HEK293T (cell line): ENCODE results near the gene SDHC.

Experiments
- ARNT ChIP-seq: fragments of 450-650 bp; IDR thresholded peaks from 2 replicates; pipeline ENCODE4 v1.6.1; 2017; ENCODE audit warnings: mild to moderate bottlenecking
- BHLHE40 ChIP-seq: fragments of 450-650 bp; IDR thresholded peaks from 2 replicates; pipeline ENCODE4 v1.6.1; 2016; ENCODE audit warnings: mild to moderate bottlenecking, moderate library complexity, borderline replicate concordance
- CTBP1 ChIP-seq: fragments of 450-650 bp; IDR thresholded peaks from 2 replicates; pipeline ENCODE4 v1.6.1; 2016; ENCODE audit warnings: borderline replicate concordance
- ELF4 ChIP-seq: fragments of 450-650 bp; IDR thresholded peaks from 2 replicates; pipeline ENCODE4 v1.6.1; 2017; ENCODE audit warnings: antibody characterized with exemption
- FOXA1 ChIP-seq: fragments of 450-650 bp; IDR thresholded peaks from 2 replicates; pipeline ENCODE4 v1.6.1; 2016; ENCODE audit warnings: mild to moderate bottlenecking
- FOXK2 ChIP-seq: fragments of 450-650 bp; IDR thresholded peaks from 2 replicates; pipeline ENCODE4 v1.6.1; 2016; ENCODE audit warnings: mild to moderate bottlenecking
- FOXM1 ChIP-seq: fragments of 450-650 bp; IDR thresholded peaks from 2 replicates; pipeline ENCODE4 v1.6.1; 2017; ENCODE audit warnings: mild to moderate bottlenecking, borderline replicate concordance
- HDGF ChIP-seq: fragments of 450-650 bp; IDR thresholded peaks from 2 replicates; pipeline ENCODE4 v1.6.1; 2017; ENCODE audit warnings: antibody characterized with exemption, borderline replicate concordance
- L3MBTL2 ChIP-seq: fragments of 450-650 bp; conservative IDR thresholded peaks from 2 replicates; pipeline ENCODE4 v1.6.1; 2016; ENCODE audit warnings: mild to moderate bottlenecking
- LEF1 ChIP-seq: fragments of 450-650 bp; IDR thresholded peaks from 2 replicates; pipeline ENCODE4 v1.6.1; 2017; ENCODE audit warnings: mild to moderate bottlenecking, borderline replicate concordance
- SP1 ChIP-seq: fragments of 450-650 bp; IDR thresholded peaks from 2 replicates; pipeline ENCODE4 v1.6.1; 2017
- TF ChIP-seq, protein P1 (sequence below): fragments of 450-650 bp; IDR thresholded peaks from 2 replicates; pipeline ENCODE4 v1.6.1; 2016

DNA sequence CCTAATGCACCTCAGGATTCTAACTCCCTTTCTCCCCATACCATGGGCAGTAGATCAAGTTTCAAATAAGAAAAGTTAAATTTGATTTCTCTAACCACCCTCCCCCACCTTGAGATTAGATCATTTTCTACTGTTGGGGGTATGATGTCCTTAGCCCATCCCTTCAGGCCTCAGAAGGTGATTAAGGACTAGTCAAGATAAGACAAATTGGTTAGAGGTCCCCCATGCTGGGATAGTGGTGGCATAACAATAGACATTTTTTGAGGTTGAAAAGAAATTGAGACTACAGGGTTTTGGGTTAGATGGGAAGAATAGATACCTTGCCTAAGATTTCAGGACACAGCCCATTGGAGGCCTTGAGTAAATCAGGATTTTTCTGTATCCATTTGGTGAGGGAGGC is 51.0 kb downstream of the SDHC start:
- TF ChIP-seq BHLHE40 (no peak), SP1 (no peak), FOXM1 (no peak), FOXK2 (no peak), FOXA1 (no peak), CTBP1 (no peak), LEF1 (no peak), L3MBTL2 (no peak), ELF4 (no peak), HDGF (no peak), ARNT (no peak)
- TF ChIP-seq, protein P1, sequence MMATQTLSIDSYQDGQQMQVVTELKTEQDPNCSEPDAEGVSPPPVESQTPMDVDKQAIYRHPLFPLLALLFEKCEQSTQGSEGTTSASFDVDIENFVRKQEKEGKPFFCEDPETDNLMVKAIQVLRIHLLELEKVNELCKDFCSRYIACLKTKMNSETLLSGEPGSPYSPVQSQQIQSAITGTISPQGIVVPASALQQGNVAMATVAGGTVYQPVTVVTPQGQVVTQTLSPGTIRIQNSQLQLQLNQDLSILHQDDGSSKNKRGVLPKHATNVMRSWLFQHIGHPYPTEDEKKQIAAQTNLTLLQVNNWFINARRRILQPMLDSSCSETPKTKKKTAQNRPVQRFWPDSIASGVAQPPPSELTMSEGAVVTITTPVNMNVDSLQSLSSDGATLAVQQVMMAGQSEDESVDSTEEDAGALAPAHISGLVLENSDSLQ, result no peak
